SK-N-MC (cell line): Measurements from ENCODE around the gene TRIM62.

Source experiments
- EZH2 ChIP-seq: fragments of 200-600 bp; sonication (generic); IDR thresholded peaks from one replicate; pipeline ENCODE4 v1.6.1; 2017; ENCODE audit warnings: antibody characterized with exemption
- POLR2AphosphoS5 ChIP-seq: IDR thresholded peaks from 2 replicates; pipeline ENCODE4 v1.6.1; 2012; ENCODE audit warnings: mild to moderate bottlenecking, low read depth, low read length, borderline replicate concordance

GRCh38 chr1:33163621-33164519 lies 18.0 kb downstream of the TRIM62 start:
- TF ChIP-seq EZH2 (no peak), POLR2AphosphoS5 (no peak)
